Measurements from ENCODE around the gene GOLGA3. TPM values are rescaled to one million over a fixed set of nuclear protein-coding genes. Genes with fewer than 3 reads are reported as not detected.
"Not testable (repeated sequence)": the region's sequence is repeated elsewhere in the genome, so short reads cannot be mapped to it uniquely, and the experiment has no call there.

The GOLGA3 gene
- polyA plus RNA-seq, 4 donors, result 7.3 to 35.1 (median 15.5) TPM

GRCh38 chr12:132814232-132814631 is 14.4 kb downstream of the GOLGA3 start:
- Histone ChIP-seq H3K27ac (ENCODE audit: low read depth in 1 of 3, low read length in 2 of 3) (no peak overlapping the region), H3K4me3 (ENCODE audit: low read depth in 1 of 3, low read length in 3 of 3) (no peak overlapping the region), H3K4me1 (ENCODE audit: control insufficient read depth in 3 of 3, insufficient read depth in 2 of 3, low read depth in 1 of 3, low read length in 2 of 3) (no peaks in the 10 kb centered on the region), H3K9me3 (ENCODE audit: control insufficient read depth in 2 of 2, insufficient read depth in 1 of 2, low read depth in 1 of 2, low read length in 1 of 2) (no peaks in the 10 kb centered on the region), H3K27me3 (ENCODE audit: control insufficient read depth in 3 of 3, insufficient read depth in 3 of 3, low read length in 3 of 3) (no peaks in the 10 kb centered on the region), H3K36me3 (ENCODE audit: control insufficient read depth in 3 of 3, insufficient read depth in 2 of 3, low read depth in 1 of 3, low read length in 3 of 3) (peaks cover 18 to 78% (median 27%) of the 10 kb centered on the region in 3 donors)
- DNase-seq, result no peak
- 96 to 98% (median 97%) methylated on average over 21 of the region's 21 CpGs for WGBS, 3 donors
- FAIRE-seq, result no peak

DNA sequence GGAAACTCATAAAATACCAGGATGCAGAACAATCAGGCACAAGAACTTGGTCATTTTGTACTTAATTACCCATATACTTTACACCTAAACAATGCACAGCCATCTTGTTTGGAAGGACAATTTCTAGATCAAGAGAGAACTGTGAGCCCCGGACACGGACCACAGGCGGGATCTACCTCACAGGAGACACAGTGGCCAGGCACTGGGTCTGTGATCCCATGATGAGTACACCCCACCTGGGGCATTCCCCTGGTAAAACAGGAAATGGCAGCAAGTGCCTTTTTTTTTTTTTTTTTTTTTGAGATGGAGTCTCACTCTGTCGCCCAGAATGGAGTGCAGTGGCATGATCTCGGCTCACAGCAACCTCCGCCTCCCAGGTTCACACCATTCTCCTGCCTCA is 15.2 kb downstream of the GOLGA3 start:
- peaks cover 14 to 77% (median 27%) of the 10 kb centered on the region in 3 donors for H3K36me3 ChIP-seq (ENCODE audit: control insufficient read depth in 3 of 3, insufficient read depth in 2 of 3, low read depth in 1 of 3, low read length in 3 of 3)
- no peak overlapping the region for H3K4me3 ChIP-seq (ENCODE audit: low read depth in 1 of 3, low read length in 3 of 3)
- H3K4me1 ChIP-seq (ENCODE audit: control insufficient read depth in 3 of 3, insufficient read depth in 2 of 3, low read depth in 1 of 3, low read length in 2 of 3), result no peaks in the 10 kb centered on the region
- FAIRE-seq, result no peak
- 95 to 100% (median 96%) methylated on average over 5 to 6 of the region's 6 CpGs for WGBS, 3 donors
- H3K9me3 ChIP-seq (ENCODE audit: control insufficient read depth in 2 of 2, insufficient read depth in 1 of 2, low read depth in 1 of 2, low read length in 1 of 2), result no peaks in the 10 kb centered on the region
- no peaks in the 10 kb centered on the region for H3K27me3 ChIP-seq (ENCODE audit: control insufficient read depth in 3 of 3, insufficient read depth in 3 of 3, low read length in 3 of 3)
- no peak for DNase-seq
- H3K27ac ChIP-seq (ENCODE audit: low read depth in 1 of 3, low read length in 2 of 3), result no peak overlapping the region

GRCh38 chr12:132812631-132813305 is 15.9 kb downstream of the GOLGA3 start:
- peaks cover 16 to 77% (median 27%) of the 10 kb centered on the region in 3 donors for H3K36me3 ChIP-seq (ENCODE audit: control insufficient read depth in 3 of 3, insufficient read depth in 2 of 3, low read depth in 1 of 3, low read length in 3 of 3)
- H3K9me3 ChIP-seq (ENCODE audit: control insufficient read depth in 2 of 2, insufficient read depth in 1 of 2, low read depth in 1 of 2, low read length in 1 of 2), result no peaks in the 10 kb centered on the region
- FAIRE-seq (no peak), DNase-seq (peak in 1 of 2 donors; percentile 24)
- H3K4me1 ChIP-seq (ENCODE audit: control insufficient read depth in 3 of 3, insufficient read depth in 2 of 3, low read depth in 1 of 3, low read length in 2 of 3), result no peaks in the 10 kb centered on the region
- H3K27me3 ChIP-seq (ENCODE audit: control insufficient read depth in 3 of 3, insufficient read depth in 3 of 3, low read length in 3 of 3), result no peaks in the 10 kb centered on the region
- no peak overlapping the region for H3K27ac ChIP-seq (ENCODE audit: low read depth in 1 of 3, low read length in 2 of 3)
- no peak overlapping the region for H3K4me3 ChIP-seq (ENCODE audit: low read depth in 1 of 3, low read length in 3 of 3)
- WGBS, 3 donors, result 80 to 87% (median 84%) methylated on average over 8 of the region's 8 CpGs

DNA sequence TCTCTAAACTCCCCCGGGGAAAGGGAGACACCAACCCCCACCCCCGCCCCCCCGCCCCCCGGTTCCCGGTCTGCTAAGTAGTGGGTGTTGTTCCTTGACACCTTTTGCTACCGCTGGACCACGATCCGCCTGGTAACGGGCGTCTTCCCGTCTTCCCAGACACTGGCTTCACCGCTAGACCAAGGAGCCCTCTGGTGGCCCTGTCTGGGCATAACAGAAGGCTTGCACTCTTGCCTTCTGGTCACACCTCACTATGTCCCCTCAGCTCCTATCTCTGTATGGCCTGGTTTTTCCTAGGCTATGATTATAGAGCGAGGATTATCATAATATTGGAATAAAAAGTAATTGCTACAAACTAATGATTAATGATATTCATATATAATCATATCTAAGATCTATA is 19.3 kb downstream of the GOLGA3 start:
- WGBS, 3 donors, result 68 to 87% (median 79%) methylated on average over 9 to 13 of the region's 13 CpGs
- not testable (repeated sequence) for DNase-seq; H3K9me3 ChIP-seq (ENCODE audit: control insufficient read depth in 2 of 2, insufficient read depth in 1 of 2, low read depth in 1 of 2, low read length in 1 of 2); H3K27ac ChIP-seq (ENCODE audit: low read depth in 1 of 3, low read length in 2 of 3); H3K4me1 ChIP-seq (ENCODE audit: control insufficient read depth in 3 of 3, insufficient read depth in 2 of 3, low read depth in 1 of 3, low read length in 2 of 3); FAIRE-seq; H3K27me3 ChIP-seq (ENCODE audit: control insufficient read depth in 3 of 3, insufficient read depth in 3 of 3, low read length in 3 of 3); H3K4me3 ChIP-seq (ENCODE audit: low read depth in 1 of 3, low read length in 3 of 3)
- H3K36me3 ChIP-seq (ENCODE audit: control insufficient read depth in 3 of 3, insufficient read depth in 2 of 3, low read depth in 1 of 3, low read length in 3 of 3), result peaks cover 15 to 80% (median 27%) of the 10 kb centered on the region in 3 donors

GRCh38 chr12:132807295-132808092 is 21.2 kb downstream of the GOLGA3 start:
- peaks cover 20 to 84% (median 23%) of the 10 kb centered on the region in 3 donors for H3K36me3 ChIP-seq (ENCODE audit: control insufficient read depth in 3 of 3, insufficient read depth in 2 of 3, low read depth in 1 of 3, low read length in 3 of 3)
- no peak for DNase-seq

DNA sequence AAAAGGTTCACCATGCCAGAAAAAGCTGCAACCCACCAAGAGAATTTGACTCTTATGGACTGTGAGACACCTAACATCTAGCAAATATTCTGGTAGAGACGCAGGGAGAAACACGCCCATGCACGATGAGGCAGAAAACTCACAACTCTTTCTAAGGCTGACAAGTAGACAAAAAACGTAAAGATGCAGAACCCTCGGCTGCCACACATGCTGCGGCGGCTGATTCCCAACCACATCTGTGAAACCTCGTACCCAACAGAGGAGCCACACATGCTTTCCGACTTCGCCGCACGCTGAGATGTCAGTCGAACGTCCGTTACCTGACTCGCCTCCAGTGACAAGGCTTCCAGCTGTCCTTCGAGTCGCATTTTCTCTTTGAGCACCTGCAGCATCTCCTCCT is 21.8 kb downstream of the GOLGA3 start:
- no peak for FAIRE-seq
- Histone ChIP-seq H3K4me1 (ENCODE audit: control insufficient read depth in 3 of 3, insufficient read depth in 2 of 3, low read depth in 1 of 3, low read length in 2 of 3) (no peaks in the 10 kb centered on the region), H3K9me3 (ENCODE audit: control insufficient read depth in 2 of 2, insufficient read depth in 1 of 2, low read depth in 1 of 2, low read length in 1 of 2) (no peaks in the 10 kb centered on the region), H3K4me3 (ENCODE audit: low read depth in 1 of 3, low read length in 3 of 3) (no peak overlapping the region), H3K27ac (ENCODE audit: low read depth in 1 of 3, low read length in 2 of 3) (no peak overlapping the region), H3K36me3 (ENCODE audit: control insufficient read depth in 3 of 3, insufficient read depth in 2 of 3, low read depth in 1 of 3, low read length in 3 of 3) (peaks cover 19 to 84% (median 20%) of the 10 kb centered on the region in 3 donors), H3K27me3 (ENCODE audit: control insufficient read depth in 3 of 3, insufficient read depth in 3 of 3, low read length in 3 of 3) (no peaks in the 10 kb centered on the region)
- DNase-seq, result no peak
- WGBS, 3 donors, result 87 to 97% (median 90%) methylated on average over 18 of the region's 18 CpGs

More at GRCh38 chr12:132807295-132808092, 21.2 kb downstream of the GOLGA3 start:
- Histone ChIP-seq H3K27ac (ENCODE audit: low read depth in 1 of 3, low read length in 2 of 3) (no peak overlapping the region), H3K9me3 (ENCODE audit: control insufficient read depth in 2 of 2, insufficient read depth in 1 of 2, low read depth in 1 of 2, low read length in 1 of 2) (no peaks in the 10 kb centered on the region), H3K4me3 (ENCODE audit: low read depth in 1 of 3, low read length in 3 of 3) (no peak overlapping the region), H3K27me3 (ENCODE audit: control insufficient read depth in 3 of 3, insufficient read depth in 3 of 3, low read length in 3 of 3) (no peaks in the 10 kb centered on the region), H3K4me1 (ENCODE audit: control insufficient read depth in 3 of 3, insufficient read depth in 2 of 3, low read depth in 1 of 3, low read length in 2 of 3) (no peaks in the 10 kb centered on the region)
- FAIRE-seq, result no peak
- WGBS, 3 donors, result 86 to 87% (median 86%) methylated on average over 23 to 25 of the region's 25 CpGs

- Histone ChIP-seq H3K4me3 (ENCODE audit: low read depth in 1 of 3, low read length in 3 of 3) (no peak overlapping the region), H3K27me3 (ENCODE audit: control insufficient read depth in 3 of 3, insufficient read depth in 3 of 3, low read length in 3 of 3) (no peaks in the 10 kb centered on the region), H3K36me3 (ENCODE audit: control insufficient read depth in 3 of 3, insufficient read depth in 2 of 3, low read depth in 1 of 3, low read length in 3 of 3) (peaks cover 26 to 86% (median 31%) of the 10 kb centered on the region in 3 donors), H3K9me3 (ENCODE audit: control insufficient read depth in 2 of 2, insufficient read depth in 1 of 2, low read depth in 1 of 2, low read length in 1 of 2) (no peaks in the 10 kb centered on the region), H3K4me1 (ENCODE audit: control insufficient read depth in 3 of 3, insufficient read depth in 2 of 3, low read depth in 1 of 3, low read length in 2 of 3) (no peaks in the 10 kb centered on the region), H3K27ac (ENCODE audit: low read depth in 1 of 3, low read length in 2 of 3) (no peak overlapping the region)
- DNase-seq (peak; percentile 40 to 61), FAIRE-seq (no peak)
- WGBS, 3 donors, result 79 to 86% (median 82%) methylated on average over 13 to 16 of the region's 16 CpGs
Measured at GRCh38 chr12:132804426-132804861, 24.2 kb downstream of the GOLGA3 start.

GRCh38 chr12:132803888-132804287 is 24.8 kb downstream of the GOLGA3 start:
- H3K27ac ChIP-seq (ENCODE audit: low read depth in 1 of 3, low read length in 2 of 3), result no peak overlapping the region
- H3K36me3 ChIP-seq (ENCODE audit: control insufficient read depth in 3 of 3, insufficient read depth in 2 of 3, low read depth in 1 of 3, low read length in 3 of 3), result peaks cover 29 to 90% (median 34%) of the 10 kb centered on the region in 3 donors
- 91 to 96% (median 96%) methylated on average over 15 of the region's 15 CpGs for WGBS, 3 donors
- H3K9me3 ChIP-seq (ENCODE audit: control insufficient read depth in 2 of 2, insufficient read depth in 1 of 2, low read depth in 1 of 2, low read length in 1 of 2), result no peaks in the 10 kb centered on the region
- DNase-seq (no peak), FAIRE-seq (no peak)
- H3K4me1 ChIP-seq (ENCODE audit: control insufficient read depth in 3 of 3, insufficient read depth in 2 of 3, low read depth in 1 of 3, low read length in 2 of 3), result no peaks in the 10 kb centered on the region
- no peaks in the 10 kb centered on the region for H3K27me3 ChIP-seq (ENCODE audit: control insufficient read depth in 3 of 3, insufficient read depth in 3 of 3, low read length in 3 of 3)
- H3K4me3 ChIP-seq (ENCODE audit: low read depth in 1 of 3, low read length in 3 of 3), result no peak overlapping the region
